Right kidney (tissue), 1 donor: ENCODE data around the gene ZNF800.

Experiments
- DNase-seq: peaks from one replicate; pipeline ENCODE4 v3.0.0-alpha.2; 2016

The ZNF800 gene

DNA sequence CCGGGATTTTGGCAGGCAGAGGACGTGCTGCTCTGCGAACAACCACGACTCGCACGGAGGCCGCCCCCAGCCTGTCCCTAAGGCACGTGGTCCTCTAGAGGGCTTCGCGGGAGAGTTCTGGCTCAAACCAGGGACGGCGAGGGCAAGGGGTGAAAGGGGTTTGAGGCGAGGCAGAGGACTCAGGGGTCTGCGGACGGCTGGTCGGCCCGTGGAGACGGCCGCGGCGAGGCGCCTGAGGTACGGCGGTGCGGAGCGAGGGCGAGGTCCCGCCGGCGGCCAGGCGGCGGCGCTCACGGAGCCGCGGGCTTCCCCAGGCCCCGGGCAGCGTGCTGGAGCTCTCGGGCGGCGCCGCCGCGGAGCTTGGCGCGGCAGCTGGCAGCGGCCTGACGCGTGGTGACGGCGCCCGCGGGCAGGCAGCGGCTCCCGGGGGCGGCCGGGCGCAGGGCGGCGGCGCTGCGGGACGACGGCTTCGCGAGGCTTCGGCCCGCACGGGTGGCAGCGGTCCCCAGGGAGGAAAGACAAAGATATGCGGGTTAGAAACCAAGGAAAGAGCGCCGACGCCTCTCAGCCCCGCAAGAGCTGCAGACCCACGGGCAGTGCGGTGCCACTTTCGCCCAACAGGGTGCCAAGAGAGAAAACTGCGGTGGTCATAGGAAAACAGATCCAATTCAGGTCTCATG lies 44.8 kb downstream of the ZNF800 start:
- DNase-seq = peak; percentile 74

DNA sequence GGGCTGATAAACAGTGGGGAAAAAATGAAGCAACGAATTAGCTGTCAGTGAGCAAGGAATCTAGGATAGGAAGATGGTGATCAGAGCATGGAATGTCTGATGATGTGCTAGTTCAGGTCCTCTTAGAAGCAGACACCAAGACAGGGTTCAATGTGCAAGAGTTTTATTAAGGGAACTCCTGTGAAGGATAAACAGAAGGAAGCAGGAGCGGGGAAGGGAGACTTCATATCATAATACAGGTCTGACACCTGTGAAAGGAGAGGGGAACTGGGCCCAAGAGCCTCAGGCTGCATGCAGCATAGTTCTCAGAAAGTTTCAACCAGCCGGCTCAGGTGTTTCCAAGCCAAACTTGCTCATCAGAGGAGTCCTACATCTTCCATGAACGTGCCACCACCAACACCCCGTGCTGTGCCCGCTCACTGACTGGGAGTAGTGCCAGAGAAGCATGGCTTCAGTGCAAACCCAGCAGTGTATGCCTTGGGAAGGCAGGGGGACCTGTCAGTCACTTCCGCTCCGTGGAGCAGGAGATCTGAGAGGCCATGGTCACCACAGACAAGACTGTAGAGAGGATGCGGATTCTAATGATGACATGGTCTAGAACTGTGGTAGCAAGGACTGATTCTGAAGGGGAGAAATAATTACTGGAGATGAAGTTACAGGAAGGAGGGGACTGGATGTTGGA lies 45.8 kb downstream of the ZNF800 start:
- DNase-seq = no peak

DNA sequence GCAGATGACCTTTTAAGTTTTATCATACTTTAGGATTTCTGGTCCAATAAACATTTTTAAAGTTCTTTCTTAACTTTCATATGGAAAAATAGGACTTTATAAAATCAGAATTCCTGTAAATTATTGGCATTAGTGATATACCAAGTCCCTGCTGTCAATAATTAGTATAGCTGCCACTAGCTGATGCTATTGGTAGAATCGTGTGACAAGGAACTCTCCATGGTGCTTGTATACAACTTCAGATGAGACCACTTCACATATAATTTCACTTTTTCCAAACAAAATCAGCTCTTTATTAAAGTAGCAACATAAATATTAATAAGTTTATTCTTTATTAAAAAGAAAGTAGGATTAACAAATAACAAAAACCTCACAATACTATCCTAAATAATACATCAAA lies 49.9 kb downstream of the ZNF800 start:
- DNase-seq = no peak

DNA sequence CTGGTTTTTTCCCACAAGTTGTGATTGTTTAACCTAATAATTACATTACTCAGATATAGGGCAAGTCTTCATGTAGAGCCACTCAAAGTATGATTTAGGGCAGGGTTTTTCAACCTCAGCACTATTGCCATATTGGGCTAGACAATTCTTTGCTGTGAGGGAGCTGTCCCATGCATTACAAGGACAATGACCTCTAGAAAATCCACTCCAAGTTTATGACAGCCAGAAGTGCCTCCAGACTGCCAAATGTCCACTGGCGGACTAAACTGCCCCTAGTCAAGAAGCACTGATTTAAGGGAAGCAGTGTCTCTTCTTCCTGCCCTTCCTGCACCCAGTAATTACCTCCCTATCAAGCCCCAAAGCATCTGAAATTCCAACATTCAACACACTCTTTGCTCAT lies 54.4 kb downstream of the ZNF800 start:
- no peak for DNase-seq

DNA sequence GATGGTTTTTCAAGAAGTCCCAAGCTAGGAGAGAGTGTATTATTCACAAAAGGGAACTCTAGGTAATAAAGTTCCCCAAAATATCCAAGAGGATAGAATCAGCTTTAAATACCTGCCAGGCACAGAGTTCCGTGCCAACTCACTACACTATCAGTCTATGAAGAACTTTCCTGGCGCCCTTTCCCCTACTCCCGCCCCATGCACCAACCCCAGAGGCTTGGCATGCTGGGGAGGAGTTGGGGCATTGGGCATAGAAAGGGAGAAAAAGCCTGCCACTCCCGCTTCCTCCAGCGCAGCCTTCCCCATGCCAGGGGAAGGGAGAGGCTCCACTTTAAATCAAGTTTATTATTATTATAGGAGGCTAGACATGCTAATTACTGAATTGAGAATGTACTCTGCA lies 54.9 kb downstream of the ZNF800 start:
- no peak for DNase-seq

DNA sequence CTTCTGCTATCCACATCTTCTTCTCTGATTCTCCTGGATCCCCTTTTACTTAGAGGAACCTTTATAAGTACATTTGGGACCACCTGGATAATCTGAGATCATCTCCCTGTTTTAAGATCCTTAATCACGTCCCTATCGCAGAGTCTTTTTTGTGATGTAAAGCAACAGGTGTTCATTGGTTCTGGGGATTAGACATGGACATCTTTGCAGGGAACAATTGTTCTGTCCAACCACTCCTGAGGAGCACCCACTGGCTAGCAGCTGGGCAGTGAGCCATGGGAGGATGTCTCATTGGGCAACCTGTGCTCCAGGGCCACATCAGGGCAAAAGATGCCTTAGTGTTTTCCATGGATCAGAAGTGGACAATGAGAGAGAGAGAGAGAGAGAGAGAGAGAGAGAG lies 56.0 kb downstream of the ZNF800 start:
- DNase-seq = no peak

DNA sequence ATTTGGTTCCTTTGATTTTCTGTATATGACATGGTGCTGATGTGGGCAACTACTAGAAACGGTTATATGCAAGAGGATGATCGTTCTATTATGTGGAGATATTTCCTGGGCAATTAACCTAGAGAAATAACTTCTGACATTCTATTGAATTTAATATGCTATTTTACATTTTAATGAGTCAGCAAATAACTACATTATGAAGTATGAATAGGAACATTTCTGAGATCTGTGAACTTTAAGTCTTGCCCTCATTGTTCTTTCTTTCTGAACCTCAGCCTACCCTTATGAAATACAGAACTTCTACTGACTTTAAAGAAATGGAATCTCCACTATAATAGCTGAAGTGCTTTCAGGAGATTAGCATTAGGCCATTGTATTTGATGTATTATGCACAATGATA lies 59.6 kb downstream of the ZNF800 start:
- no peak for DNase-seq

DNA sequence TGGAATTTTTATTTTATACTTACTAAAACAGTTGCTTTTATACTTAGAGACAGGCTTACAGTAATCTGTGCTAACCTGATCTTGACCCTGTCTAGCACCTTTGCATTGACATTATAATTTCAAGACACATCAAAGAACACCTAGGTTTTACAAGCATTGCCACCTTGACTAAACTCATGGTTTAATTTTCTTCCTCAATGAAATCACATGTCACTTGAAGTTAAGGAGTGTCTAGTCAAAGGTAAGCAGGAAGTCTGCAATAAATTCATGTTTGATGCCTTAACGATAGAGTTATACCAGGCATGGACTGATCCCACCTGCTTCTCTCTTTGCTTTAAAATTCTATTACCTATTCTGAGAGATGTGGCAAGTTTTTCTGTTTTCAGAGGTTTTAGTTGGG lies 62.4 kb downstream of the ZNF800 start:
- no peak for DNase-seq

DNA sequence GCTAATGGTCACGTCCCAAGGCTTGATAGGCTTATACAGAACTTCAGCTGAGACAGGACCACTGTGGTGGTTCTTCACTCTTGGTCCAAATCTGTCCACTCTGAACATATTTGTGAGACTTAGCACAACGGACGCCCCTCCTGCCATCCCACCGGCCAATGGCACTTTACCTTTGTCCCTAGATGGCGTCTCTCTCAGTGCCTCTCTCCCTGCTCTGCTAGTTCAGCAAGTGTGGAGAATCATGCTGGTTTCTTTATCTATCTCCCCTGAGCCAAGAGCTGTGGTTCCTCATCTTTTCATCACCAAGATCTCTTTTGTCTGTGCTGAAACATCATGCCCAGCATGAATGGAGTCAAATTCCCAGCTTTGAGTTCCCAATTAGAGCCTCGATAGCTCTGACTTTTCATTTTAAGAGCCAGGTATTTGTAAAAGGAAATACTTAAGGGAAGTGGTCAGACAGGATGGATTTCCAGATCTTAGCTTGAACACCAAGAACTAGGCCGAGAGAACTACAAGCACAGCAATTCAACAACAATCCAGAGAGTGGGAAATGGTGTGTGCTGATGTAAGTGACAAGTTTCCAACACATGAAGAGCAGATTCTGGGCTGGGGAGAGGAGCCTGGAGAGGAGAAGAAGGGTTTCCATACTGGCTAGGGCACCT lies 69.5 kb downstream of the ZNF800 start:
- DNase-seq = no peak

DNA sequence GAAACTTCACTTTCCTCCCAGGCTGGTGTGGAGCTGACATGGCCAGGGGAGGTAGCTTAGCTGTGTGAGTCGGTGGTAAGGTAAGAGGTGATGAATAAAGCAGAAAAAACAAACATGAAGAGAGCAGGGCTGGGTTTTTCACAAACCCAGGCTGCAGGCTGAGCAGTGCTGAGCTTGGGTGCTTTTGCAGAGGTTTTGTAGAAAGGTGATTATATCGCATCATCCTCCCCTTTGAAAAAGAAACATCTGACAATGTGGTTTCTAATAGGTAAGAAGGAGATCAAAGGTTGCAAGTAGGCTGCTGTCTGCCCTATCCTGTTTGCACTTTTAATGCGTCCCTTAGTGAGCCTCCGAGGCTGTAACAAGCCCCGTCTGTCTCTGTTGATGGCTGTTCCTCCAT lies 70.2 kb downstream of the ZNF800 start:
- DNase-seq = no peak

DNA sequence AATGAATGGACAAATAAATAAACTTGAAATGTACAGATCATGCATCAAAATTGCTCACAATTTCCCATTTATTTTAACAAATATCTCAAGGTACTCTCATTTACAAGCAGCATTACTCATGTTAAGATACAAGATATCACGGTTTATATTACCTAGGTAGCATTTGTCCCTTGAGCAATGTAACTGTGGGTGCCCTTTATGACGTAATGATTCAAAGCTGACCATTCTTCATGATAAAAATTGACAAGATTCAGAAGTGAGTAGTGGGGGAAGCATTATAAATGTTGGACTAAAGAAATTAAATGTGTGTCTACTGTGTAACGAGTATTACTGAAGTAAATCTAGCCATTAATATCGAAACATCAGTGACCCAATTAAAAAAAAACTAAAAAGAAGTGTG lies 71.5 kb downstream of the ZNF800 start:
- DNase-seq = no peak
